IPS-NIHi11 (cell line): ENCODE measurements around the gene UTP25.
"Not testable (repeated sequence)": the region's sequence is repeated elsewhere in the genome, so short reads cannot be mapped to it uniquely, and the experiment has no call there.

ENCODE experiments used
- DNase-seq: peaks from one replicate; pipeline ENCODE4 v3.0.0; 2012; ENCODE audit warnings: mixed read lengths, low spot score

UTP25 gene

DNA sequence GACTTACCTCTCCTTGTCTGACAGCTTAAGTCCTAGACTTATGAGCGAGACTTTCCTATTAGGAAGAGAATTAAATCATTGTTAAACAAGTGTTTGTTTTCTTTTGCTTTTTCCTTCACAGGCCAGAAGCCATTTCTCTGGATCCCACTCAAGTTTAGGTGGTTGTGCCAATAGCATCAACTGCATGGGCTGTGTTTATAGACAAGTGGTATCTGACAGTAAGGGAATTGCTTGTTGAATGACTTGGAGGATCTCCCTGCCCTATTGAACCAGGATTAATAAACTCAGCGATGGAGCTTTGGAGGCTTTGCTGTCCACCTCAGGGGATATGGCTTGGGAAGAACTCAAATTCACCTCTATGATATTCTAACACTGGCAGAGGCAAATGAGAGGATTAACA, 43.7 kb downstream of the UTP25 start:
- no peak for DNase-seq

DNA sequence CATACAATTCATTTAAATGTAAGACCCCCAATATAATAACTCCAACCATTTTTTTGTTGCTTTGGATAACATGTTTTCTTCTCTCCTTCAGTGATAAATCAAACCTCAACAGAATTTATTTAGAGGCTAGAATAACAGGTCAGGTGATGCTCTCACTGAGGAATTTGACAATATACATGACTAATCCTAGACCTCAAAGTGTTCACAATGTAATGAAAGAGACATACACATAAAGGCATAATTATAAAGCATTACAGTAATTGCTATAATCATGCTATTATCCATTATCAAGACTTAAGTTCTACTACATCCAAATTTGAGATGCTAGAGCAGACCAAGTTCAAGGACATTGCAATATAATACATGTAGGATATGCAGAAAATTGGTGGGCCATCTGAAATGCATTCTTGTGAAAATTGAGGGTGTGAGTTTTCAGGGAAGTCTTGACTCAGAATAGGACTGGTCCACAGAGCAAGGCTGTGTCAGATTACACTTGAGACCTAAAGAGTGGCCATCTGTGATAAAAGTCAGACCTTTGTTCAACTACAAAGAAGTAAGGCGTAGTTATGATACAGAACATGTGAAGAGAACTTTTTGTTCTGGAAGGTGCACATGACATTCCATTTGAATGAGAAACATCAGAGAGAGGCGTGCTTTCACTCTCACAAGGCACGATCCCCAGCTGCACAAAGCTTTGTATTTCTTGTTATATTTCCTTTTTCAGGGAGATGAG, 45.5 kb downstream of the UTP25 start:
- no peak for DNase-seq

DNA sequence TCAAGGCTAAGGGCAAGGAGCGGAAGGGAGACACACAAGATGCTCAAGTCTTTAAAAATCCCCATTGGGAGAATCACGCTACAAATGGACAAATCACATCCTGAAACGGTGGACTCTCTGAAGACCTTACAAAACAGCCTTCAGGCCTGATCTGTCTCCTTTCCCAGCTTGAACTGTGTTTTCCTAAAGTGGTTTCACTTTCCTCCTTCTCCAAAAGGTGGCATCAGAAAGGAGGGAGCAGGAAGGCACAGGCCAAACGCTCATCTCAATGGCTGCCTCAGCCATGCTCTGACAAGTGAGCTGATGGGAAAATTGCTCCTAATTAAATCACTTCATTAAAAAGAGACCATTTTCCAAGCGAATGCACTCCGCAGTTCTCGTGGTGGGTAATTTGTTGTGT, 47.7 kb downstream of the UTP25 start:
- peak; percentile 37 for DNase-seq

DNA sequence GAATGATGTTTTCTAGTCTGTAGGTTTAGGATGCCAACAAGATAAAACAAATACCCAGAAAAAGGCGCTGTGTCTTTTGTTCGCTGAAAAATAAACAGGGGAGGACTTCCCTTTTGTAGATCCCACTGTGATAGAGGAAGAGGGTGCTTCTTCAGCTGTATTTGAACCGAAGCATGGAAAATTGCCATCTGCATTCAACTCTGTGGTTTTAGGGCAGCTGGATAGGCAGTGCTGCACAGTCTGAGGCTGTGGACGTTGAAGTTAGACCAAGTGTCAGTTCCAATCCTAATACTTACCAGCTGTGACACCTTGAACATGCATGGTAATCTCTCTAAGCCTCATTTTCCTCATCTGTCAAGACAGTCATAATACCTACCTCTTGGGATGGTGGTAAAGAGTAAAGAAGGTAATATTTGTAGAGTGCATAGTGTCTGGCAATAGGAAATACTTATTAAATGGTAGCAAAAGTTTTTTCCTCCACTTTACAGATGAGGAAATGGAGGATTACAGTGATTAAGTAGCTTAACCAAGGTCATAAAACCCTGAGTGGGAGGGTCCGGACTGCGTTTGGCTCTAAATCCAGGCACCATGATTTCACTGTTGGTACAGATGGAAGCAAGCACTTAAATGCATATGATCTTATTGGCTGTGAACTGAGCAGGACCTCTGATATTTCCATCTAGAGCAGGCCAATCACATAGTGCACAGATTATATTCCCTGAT, 48.5 kb downstream of the UTP25 start:
- no peak for DNase-seq

DNA sequence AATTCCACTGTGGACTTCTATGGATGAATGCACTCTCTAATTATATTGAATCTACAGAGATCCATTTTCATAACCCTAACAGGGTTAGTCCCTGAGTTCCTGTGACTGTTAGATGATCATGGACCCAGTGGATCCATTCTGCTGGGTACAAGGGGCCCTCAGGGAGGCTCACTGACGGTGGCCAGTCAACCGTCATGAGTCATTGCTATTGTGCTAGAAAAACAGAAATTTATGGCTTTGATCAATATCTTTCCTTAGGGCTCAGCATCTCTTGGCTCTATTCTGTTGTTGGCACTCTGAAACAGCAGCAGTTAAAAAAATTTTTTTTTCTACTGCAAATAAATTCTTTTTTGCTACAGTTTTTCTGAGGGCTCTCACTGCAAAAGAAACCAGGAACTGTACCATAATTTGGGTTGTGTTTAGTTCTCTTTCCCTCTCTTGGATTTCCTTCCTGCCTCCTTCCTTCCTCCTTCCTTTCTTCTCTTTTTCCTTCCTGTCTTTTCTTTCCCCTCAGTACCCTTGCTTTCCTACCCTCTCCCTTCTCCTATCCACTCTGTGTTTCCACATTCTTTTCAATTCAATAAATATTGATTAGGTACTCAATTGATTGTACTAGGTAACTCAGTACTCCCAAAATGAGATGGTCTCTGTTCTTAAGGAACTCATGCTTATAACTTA, 49.5 kb downstream of the UTP25 start:
- DNase-seq, result no peak

DNA sequence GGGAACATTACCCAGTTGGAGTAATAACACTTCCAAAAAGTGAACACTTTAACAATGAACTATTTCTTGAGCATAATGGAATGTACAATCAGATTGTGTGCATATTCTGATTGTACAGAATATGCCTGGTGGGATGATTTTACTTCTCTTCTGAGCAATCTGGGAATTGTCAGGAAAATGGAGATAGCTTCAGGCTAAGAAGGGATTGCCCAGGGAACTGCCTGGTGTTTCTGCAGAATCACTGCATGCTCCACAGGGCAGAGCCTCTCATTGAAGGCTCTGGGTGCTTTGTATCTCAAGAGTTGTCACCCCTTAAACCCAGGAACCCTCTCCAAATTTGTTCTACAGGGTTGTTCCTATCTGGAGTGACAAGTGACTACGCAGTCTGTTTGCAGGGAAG, 51.2 kb downstream of the UTP25 start:
- DNase-seq, result no peak

DNA sequence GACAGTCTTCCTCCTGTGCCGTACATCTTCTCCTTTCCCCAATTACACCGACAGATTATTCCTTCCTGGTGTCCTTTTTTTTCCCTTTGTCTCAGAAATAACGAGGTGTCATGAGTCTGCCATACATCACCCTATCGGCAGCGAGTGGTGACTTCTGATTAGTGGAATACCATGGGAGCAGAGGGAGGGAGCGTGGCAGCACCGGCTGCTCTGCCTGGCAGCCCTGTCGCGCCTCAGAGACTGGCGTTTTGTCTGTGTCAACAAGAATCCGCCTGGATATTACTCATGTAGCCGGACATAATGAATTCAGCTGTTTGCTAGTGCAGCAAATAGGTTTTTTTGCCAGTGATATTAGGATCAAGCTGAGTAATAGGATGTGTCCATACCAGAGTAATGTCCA, 51.8 kb downstream of the UTP25 start:
- no peak for DNase-seq

DNA sequence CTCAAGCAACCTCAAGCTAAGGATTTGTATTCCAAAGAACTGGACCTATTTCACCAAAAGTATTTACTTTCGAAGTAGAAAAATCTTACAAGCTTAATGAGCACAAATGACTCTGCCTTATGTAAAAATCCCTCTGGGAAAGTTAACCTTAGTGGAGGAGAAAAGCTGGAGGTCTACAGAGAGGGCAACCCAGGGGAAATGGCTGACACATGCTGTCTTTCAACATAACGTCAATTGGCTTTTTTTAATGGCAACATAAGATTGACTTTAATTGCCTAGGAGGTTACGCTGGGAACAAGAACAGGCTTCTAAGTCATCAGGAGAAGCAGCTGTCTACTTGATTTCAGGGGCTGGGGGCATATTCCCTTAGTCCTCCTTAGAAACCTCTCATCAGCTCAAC, 52.3 kb downstream of the UTP25 start:
- no peak for DNase-seq

DNA sequence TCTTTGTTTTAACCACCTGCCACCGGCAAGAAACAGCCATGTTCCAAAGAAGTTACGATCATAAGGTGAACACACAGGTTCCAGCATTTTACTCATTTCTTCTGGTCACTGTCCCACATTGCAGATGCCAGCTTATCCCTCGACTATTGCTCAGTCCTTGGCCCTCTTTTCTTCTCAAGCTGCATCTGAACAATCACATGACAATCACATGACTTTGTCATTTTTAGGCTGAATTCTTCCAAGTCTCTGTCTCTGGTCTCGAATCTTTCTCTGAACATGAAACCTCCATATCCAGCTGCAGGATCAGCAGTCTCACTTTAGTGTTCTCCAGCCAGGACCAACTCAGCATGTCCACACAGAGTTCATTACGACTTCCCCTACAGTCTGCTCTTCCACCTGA, 53.8 kb downstream of the UTP25 start:
- DNase-seq, result no peak

DNA sequence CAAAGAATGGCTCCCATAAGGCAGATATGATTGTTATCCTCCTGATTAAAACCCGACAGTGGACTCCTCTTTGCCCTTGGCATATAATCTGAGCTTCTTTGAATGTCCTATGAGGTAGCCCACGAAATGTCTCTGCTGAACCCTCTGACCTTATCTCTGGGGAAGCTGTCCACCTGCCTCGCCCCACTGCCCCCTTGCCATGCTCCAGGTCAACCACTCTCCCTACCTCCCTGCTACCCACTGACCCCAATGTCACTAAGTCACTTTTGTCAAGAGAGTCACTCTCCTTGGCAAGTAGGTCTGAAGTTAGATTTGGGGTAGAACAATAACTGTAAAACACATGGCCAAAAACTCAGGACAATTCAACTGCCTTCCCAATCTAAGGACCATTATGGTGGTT, 54.5 kb downstream of the UTP25 start:
- DNase-seq, result no peak

DNA sequence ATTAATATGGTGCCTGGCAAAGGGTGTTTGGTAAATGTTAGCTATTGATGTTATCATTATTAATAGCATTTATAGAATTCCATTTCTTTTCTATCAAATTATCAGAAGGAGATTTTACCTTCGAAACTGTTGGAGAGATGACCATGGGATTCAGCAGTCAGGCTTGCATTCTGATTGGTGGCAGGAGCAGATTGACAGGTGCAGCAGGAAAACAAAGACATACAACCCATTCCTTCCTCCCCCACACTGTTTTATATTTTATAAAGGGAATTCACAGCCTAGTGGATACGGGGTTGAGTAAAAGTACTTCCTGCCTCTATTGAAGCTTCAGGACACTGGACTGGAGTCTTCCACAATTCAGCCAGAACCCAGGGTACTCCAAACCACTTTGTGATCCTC, 55.2 kb downstream of the UTP25 start:
- no peak for DNase-seq

DNA sequence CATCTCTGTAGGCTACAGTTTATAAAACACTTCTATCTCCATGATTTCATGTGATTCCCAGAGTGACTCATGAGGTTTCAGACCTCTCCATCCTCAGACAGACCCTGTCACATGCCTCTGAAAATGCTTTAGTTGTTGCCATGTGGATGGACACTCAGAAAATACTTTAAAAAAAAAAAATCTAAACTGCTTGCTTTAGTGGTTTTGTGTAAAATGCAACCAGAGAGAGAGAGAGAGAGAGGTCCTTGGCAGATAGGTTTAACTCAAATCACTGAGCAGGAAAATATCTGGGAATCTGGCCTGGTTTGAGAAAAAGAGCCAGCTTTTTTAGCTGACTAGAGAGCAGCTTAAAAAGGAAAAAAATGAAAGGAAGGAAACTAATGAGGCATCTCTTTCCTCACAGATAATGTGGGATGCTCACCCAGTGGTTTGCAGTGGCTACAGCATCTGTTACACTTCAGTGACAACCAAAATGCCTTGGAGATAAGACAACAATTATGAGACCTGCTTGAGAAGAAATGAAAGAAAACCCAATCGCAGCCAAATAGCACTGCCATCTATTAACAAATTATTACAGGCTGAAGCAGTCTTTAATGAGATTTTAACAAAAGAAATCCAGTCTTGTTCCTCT, 55.7 kb downstream of the UTP25 start:
- DNase-seq, result no peak

DNA sequence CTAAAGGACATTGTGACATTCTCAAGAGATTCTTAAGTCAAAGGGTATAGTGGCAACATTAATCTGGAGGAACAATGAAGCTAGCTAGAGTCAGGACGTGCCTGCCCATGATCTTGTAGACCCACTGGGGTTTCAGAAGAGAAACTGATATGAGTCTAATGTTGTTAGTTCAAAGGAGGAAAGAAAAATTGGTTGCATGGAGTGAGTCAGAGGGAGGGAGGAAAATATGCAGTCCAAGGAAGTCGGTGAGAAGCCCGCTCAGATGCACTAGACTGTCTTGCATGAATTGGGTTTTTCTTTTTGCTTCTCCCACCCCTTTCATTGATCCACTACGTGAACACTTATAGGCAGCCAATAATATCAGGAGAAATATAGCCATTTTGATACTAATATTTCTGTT, 56.5 kb downstream of the UTP25 start:
- DNase-seq, result no peak

DNA sequence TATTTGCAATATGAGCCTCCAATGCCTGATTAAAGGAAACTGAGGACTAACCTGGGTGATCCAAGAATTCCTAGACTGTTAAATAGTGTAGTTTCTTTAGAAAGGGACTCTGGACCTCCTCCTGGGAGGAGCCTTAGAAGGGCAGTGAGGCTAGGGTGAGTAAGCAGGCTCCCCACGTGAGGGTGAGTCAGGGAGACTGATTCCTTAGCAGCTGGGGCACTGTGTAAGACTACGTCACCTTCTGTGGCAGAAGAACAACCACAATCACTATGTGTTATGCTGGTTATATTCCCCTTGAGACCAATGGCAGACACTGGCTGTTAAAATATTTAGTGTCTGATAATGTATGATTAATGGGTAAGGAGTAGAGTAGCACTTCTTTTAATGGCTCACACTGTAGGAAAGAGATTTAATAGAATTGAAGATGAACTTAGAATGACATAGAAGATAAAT, 56.9 kb downstream of the UTP25 start:
- peak; percentile 39 for DNase-seq

DNA sequence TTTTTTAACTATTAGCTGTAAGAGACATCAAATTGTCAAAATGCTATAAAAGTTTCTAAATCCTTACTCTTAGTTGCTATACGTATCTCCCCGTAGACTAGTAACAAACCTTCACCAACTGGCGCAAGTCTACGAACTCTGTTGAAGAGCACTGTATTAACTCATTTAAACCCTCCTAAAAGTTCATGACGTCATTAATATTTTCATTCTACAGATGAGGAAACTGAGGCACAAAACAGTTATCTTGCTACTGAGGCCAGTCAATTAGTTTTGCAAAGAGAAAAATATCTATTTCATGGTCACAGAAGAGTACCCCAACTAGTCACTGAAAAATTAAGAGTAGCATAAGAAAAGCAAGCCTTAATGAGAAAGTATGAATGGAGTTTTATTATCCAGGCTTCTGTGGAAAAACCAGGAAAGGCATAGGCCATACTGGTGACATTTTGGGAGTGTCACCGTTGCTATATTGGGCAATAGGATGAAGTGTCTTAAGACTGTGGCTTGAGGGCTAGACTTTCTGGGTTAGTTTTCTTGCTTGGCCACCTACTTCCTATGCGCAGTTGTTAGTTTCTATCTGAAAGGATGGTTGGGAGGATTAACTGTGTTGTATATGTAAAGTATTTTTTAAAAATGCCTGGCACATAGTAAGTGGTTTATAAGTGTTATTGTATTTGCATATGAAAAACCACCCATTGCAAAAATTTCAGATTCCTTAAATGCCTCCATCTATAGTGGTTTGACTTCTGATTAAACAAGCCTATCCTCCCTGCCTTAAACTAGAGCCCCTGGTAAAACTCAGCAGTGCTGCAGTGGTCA, 57.8 kb downstream of the UTP25 start:
- DNase-seq, result no peak

DNA sequence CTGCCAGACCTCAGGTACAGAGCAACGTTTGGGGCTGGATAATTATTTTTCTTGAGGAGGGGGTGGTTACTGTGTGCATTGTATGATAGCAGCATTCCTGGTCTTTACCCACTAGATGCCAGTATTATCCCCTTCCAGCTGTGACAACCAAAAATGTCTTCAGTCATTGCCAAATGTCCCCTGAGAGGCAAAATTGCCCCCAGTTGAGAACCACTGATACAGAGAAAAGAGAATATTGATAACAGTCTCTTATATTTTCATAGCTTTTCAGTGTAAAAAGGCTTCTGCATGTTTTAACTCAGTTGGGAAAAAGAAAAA, 58.4 kb downstream of the UTP25 start:
- DNase-seq, result no peak

DNA sequence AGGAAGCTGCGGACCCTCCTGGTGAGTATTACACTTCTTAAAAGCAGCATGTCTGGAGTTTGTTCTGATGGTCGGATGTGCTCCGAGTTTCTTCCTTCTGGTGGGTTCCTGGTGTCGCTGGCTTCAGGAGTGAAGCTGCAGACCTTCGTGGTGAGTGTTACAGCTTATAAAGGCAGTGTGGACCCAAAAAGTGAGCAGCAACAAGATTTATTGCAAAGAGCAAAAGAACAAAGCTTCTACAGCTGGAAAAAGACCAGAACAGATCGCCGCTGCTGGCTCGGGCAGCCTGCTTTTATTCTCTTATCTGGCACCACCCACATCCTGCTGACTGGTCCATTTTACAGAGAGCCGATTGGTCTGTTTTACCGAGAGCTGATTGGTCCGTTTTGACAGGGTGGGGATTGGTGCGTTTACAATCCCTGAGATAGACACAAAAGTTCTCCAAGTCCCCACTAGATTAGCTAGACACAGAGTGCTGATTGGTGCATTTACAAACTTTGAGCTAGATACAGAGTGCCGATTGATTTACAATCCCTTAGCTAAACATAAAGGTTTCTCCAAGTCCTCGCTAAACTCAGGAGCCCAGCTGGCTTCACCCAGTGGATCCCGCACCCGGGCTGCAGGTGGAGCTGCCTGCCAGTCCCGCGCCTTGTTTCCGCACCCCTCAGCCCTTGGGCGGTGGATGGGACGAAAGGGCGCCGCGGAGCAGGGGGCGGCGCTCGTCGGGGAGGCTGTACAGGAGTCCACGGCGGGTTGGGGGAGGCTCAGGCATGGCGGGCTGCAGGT, 60.7 kb downstream of the UTP25 start:
- DNase-seq, result not testable (repeated sequence)

DNA sequence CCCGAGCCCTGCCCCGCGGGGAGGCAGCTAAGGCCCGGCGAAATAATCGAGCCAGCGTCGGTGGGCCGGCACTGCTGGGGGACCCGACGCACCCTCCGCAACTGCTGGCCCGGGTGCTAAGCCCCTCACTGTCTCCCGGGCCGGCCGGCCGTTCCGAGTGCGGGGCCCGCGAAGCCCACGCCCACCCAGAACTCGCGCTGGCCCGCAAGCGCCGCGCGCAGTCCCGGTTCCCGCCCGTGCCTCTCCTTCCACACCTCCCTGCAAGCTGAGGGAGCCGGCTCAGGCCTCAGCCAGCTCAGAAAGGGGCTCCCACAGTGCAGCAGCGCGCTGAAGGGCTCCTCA, 61.3 kb downstream of the UTP25 start:
- no peak for DNase-seq

DNA sequence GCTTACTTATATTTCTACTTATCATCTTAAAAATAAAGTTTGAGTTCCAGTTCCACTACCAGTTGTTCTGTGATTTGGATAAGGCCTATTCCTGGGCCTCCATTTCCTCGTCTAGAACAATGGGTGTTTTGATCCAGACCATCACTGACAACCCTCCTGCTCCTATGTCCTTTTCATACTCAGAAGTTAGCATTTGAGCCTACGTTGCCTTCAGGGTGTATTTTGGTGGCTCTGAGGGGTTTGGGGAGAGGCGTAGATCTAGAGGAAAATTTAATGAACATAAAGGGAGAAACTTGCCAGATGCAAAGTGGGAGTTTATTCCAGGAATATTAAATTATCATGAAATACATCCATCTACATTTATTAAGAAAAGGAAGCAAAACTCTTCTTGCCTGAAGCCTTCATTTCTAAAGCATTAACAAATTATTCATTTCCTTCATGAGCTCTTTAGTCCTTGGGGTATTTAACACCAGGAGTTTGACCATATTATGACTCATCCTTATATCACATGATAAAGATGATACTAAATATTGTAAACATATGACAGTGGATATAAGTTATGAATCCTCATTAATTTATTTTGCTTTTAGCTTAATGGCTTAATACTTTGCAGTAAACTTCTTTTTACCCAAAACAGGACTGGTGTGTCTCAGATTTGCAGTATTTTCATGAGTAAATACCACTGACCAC, 63.0 kb downstream of the UTP25 start:
- no peak for DNase-seq

DNA sequence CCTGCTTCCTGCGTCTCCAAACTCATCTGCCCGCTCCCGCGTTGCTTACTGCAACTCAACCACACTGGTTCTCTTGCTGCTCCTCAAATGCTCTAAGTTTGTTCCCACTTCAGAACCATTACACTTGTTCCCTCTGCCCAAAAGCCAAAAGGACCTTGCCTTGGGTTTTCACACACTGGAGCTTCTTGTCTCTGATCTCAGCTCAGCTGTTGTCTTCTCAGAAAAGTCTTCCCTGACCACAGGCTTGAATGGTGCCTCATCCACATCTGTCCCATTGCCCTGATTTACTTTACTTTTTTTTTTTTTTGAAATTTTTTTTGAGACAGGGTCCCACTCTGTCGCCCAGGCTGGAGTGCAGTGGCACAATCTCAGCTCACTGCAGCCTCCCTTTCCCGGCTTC, 66.0 kb downstream of the UTP25 start:
- DNase-seq, result no peak

DNA sequence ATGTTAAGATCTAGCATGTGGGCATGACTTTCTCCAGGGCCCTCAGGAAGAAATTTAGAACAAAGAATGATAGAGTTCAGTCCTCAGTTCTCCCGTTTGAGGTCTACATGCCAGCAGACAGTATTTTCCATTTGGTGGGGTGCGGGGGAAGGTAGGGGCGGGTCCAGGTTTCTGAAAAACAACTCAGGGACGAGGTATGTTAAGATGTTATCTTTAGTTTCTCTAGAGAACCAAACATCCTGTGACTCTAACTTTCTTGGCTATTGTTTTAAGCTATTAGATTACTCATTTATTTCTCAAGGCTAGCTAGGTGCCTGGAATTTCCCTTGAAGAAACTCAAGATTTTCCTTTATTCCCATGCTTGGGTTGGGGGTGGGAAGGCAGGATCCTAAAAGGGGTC, 67.9 kb downstream of the UTP25 start:
- no peak for DNase-seq
